CD4-positive, alpha-beta memory T cell (primary cell): ENCODE data around the gene GALNTL6. TPM values are rescaled to one million over a fixed set of nuclear protein-coding genes. Genes with fewer than 3 reads are reported as not detected.

Experiments used
- CTCF ChIA-PET: fragments of 350-600 bp; sonication (Branson Sonifier 250); formaldehyde crosslinking; loops from one replicate; lab custom pipeline; 2021; ENCODE audit warnings: inconsistent platforms; ENCODE audit not compliant: partially characterized antibody; lab: Charles Lee
- POLR2A ChIA-PET: fragments of 350-600 bp; sonication (Branson Sonifier 250); formaldehyde crosslinking; loops from one replicate; lab custom pipeline; 2021; ENCODE audit not compliant: partially characterized antibody; lab: Charles Lee
- DNase-seq, 5 donors: peaks; one replicate each; pipeline versions ENCODE4 v3.0.0 to v3.0.0-alpha.2; 2020 to 2022; ENCODE audit warnings: mixed read lengths in 1 of 5
- H3K27ac ChIP-seq: one replicate; pipeline ENCODE4 v1.7.0; 2013; ENCODE audit warnings: low read depth, low read length
- H3K27me3 ChIP-seq: 2 replicates; pipeline ENCODE4 v1.7.0; 2013; ENCODE audit warnings: mild to moderate bottlenecking, low read length, moderate library complexity; ENCODE audit not compliant: insufficient read depth
- H3K36me3 ChIP-seq: 2 replicates; pipeline ENCODE4 v1.7.0; 2013; ENCODE audit warnings: mild to moderate bottlenecking, low read length, moderate library complexity; ENCODE audit not compliant: insufficient read depth
- H3K4me1 ChIP-seq: 2 replicates; pipeline ENCODE4 v1.7.0; 2013; ENCODE audit warnings: mild to moderate bottlenecking, low read length, moderate library complexity; ENCODE audit not compliant: insufficient read depth
- H3K4me3 ChIP-seq, 2 donors: one replicate each; pipeline ENCODE4 v1.7.0; 2013; ENCODE audit warnings: low read length in 2 of 2, mild to moderate bottlenecking in 1 of 2
- H3K9me3 ChIP-seq, 2 donors: one replicate each; pipeline ENCODE4 v1.7.0; 2013; ENCODE audit warnings: low read length in 2 of 2, control low read depth in 1 of 2; ENCODE audit not compliant: control insufficient read depth in 1 of 2
- H3K27ac Mint-ChIP-seq, 7 donors: one replicate each; pipeline ENCODE4 v1.8.0; 2020 to 2021; ENCODE audit warnings: mixed read lengths in 7 of 7, mild to moderate bottlenecking in 6 of 7, inconsistent platforms in 3 of 7, moderate library complexity in 3 of 7
- H3K27me3 Mint-ChIP-seq, 2 donors: one replicate each; pipeline ENCODE4 v1.8.0; 2020 to 2021; ENCODE audit warnings: mixed read lengths in 2 of 2
- H3K36me3 Mint-ChIP-seq, 2 donors: one replicate each; pipeline ENCODE4 v1.8.0; 2020 to 2021; ENCODE audit warnings: mixed read lengths in 2 of 2, inconsistent platforms in 1 of 2, mild to moderate bottlenecking in 1 of 2
- H3K4me1 Mint-ChIP-seq, 4 donors: one replicate each; pipeline ENCODE4 v1.8.0; 2020 to 2021; ENCODE audit warnings: mixed read lengths in 4 of 4, mild to moderate bottlenecking in 1 of 4
- H3K4me3 Mint-ChIP-seq, 8 donors: one replicate each; pipeline ENCODE4 v1.8.0; 2020 to 2021; ENCODE audit warnings: mixed read lengths in 8 of 8, mild to moderate bottlenecking in 7 of 8, moderate library complexity in 6 of 8, inconsistent platforms in 3 of 8
- H3K9me3 Mint-ChIP-seq, 8 donors: one replicate each; pipeline ENCODE4 v1.8.0; 2020 to 2021; ENCODE audit warnings: mixed read lengths in 8 of 8, mild to moderate bottlenecking in 5 of 8, inconsistent platforms in 3 of 8, moderate library complexity in 1 of 8
- intact Hi-C: fragments of 100-400 bp; cut with micrococcal nuclease; formaldehyde crosslinking; loops from one replicate; pipeline ENCODE4 v1.15.1; 2023
- polyA plus RNA-seq, 2 donors: library from polyadenylated mRNA; unstranded; fragments of 300-500 nt; fragmentation: Illumina TruSeq; gene quantifications; one replicate each; pipeline ENCODE4 v1.2.3, GENCODE V29; 2021
- total RNA-seq, 2 experiments: library from RNA; stranded (reverse); gene quantifications; one replicate each; pipeline ENCODE4 v1.2.3, GENCODE V29; 2021

The GALNTL6 gene
- total and polyA plus RNA-seq, 4 experiments from 2014 or later: not detected

GRCh38 chr4:172998527-172999469 is 1185.6 kb downstream of the GALNTL6 start:
- no peaks in the 10 kb centered on the region for H3K9me3 ChIP-seq
- POLR2A ChIA-PET: interaction anchor here (0.6 kb wide), 1 partner anchor 42 kb away, joined by 3 read pairs; no protein-coding TSS in a partner anchor
- H3K4me1 Mint-ChIP-seq: no peaks in the 10 kb centered on the region
- H3K9me3 Mint-ChIP-seq: no peaks in the 10 kb centered on the region
- H3K36me3 Mint-ChIP-seq: no peaks in the 10 kb centered on the region
- H3K36me3 ChIP-seq: no peaks in the 10 kb centered on the region
- H3K4me3 ChIP-seq: no peak overlapping the region
- DNase-seq: no peak
- no peaks in the 10 kb centered on the region for H3K4me1 ChIP-seq
- intact Hi-C loops: no loop called here
- no peak overlapping the region for H3K27ac ChIP-seq
- peaks cover 12 to 13% of the 10 kb centered on the region in 2 donors for H3K27me3 Mint-ChIP-seq
- no peak overlapping the region for H3K27ac Mint-ChIP-seq
- CTCF ChIA-PET: no interaction called here
- no peak overlapping the region for H3K4me3 Mint-ChIP-seq
- no peaks in the 10 kb centered on the region for H3K27me3 ChIP-seq

GRCh38 chr4:173001571-173001970 is 1188.4 kb downstream of the GALNTL6 start:
- Mint-ChIP-seq H3K9me3 (no peaks in the 10 kb centered on the region), H3K4me1 (no peaks in the 10 kb centered on the region), H3K4me3 (no peak overlapping the region), H3K36me3 (no peaks in the 10 kb centered on the region), H3K27me3 (peaks cover 10 to 12% of the 10 kb centered on the region in 2 donors), H3K27ac (no peak overlapping the region)
- ChIA-PET CTCF (interaction anchor here (1.6 kb wide), 1 partner anchor 12 kb away, joined by 7 read pairs; no protein-coding TSS in a partner anchor), POLR2A (no interaction called here)
- Histone ChIP-seq H3K27me3 (no peaks in the 10 kb centered on the region), H3K4me1 (no peaks in the 10 kb centered on the region), H3K36me3 (no peaks in the 10 kb centered on the region), H3K4me3 (no peak overlapping the region), H3K27ac (no peak overlapping the region), H3K9me3 (no peaks in the 10 kb centered on the region)
- no peak for DNase-seq
- intact Hi-C loops: no loop called here

- ChIA-PET POLR2A (interaction anchor here (0.7 kb wide), 1 partner anchor 30 kb away, joined by 6 read pairs; no protein-coding TSS in a partner anchor), CTCF (interaction anchor here (2.8 kb wide), 1 partner anchor 10 kb away, joined by 15 read pairs; no protein-coding TSS in a partner anchor)
- Histone ChIP-seq H3K4me1 (no peaks in the 10 kb centered on the region), H3K4me3 (no peak overlapping the region), H3K36me3 (no peaks in the 10 kb centered on the region), H3K27me3 (no peaks in the 10 kb centered on the region), H3K9me3 (no peaks in the 10 kb centered on the region), H3K27ac (no peak overlapping the region)
- Mint-ChIP-seq H3K36me3 (no peaks in the 10 kb centered on the region), H3K4me1 (no peaks in the 10 kb centered on the region), H3K27ac (no peak overlapping the region), H3K4me3 (no peak overlapping the region), H3K27me3 (peaks cover 8 to 12% of the 10 kb centered on the region in 2 donors), H3K9me3 (no peaks in the 10 kb centered on the region)
- DNase-seq: no peak
- intact Hi-C loops: no loop called here
Measured at GRCh38 chr4:173002830-173003561, 1189.8 kb downstream of the GALNTL6 start.

GRCh38 chr4:173005912-173006633 is 1192.9 kb downstream of the GALNTL6 start:
- no peaks in the 10 kb centered on the region for H3K9me3 Mint-ChIP-seq
- Histone ChIP-seq H3K27ac (no peak overlapping the region), H3K4me3 (no peak overlapping the region), H3K4me1 (no peaks in the 10 kb centered on the region), H3K27me3 (no peaks in the 10 kb centered on the region), H3K36me3 (no peaks in the 10 kb centered on the region), H3K9me3 (no peaks in the 10 kb centered on the region)
- H3K4me3 Mint-ChIP-seq: no peak overlapping the region
- no peaks in the 10 kb centered on the region for H3K4me1 Mint-ChIP-seq
- ChIA-PET CTCF (interaction anchor here (1.3 to 1.7 kb wide), 4 partner anchors 18 to 295 kb away, joined by 3 to 9 read pairs (median 4); no protein-coding TSS in a partner anchor), POLR2A (no interaction called here)
- H3K27ac Mint-ChIP-seq: no peak overlapping the region
- no peak for DNase-seq
- peaks cover 2 to 3% of the 10 kb centered on the region in 2 donors for H3K27me3 Mint-ChIP-seq
- H3K36me3 Mint-ChIP-seq: no peaks in the 10 kb centered on the region
- intact Hi-C loops: no loop called here

- H3K4me3 Mint-ChIP-seq: no peak overlapping the region
- Histone ChIP-seq H3K4me3 (no peak overlapping the region), H3K9me3 (no peaks in the 10 kb centered on the region), H3K27ac (no peak overlapping the region), H3K36me3 (no peaks in the 10 kb centered on the region), H3K27me3 (no peaks in the 10 kb centered on the region), H3K4me1 (no peaks in the 10 kb centered on the region)
- intact Hi-C loops: no loop called here
- no peak for DNase-seq
- H3K9me3 Mint-ChIP-seq: no peaks in the 10 kb centered on the region
- peaks cover 0 to under 1% (median 0%) of the 10 kb centered on the region in 4 donors for H3K4me1 Mint-ChIP-seq
- no peak overlapping the region for H3K27ac Mint-ChIP-seq
- CTCF ChIA-PET: interaction anchor here (1.2 kb wide), 1 partner anchor 249 kb away, joined by 4 read pairs; no protein-coding TSS in a partner anchor
- no peaks in the 10 kb centered on the region for H3K36me3 Mint-ChIP-seq
- H3K27me3 Mint-ChIP-seq: peaks cover 2 to 3% of the 10 kb centered on the region in 2 donors
- POLR2A ChIA-PET: no interaction called here
Measured at GRCh38 chr4:173008436-173008835, 1195.2 kb downstream of the GALNTL6 start.

GRCh38 chr4:173009129-173009823 is 1196.1 kb downstream of the GALNTL6 start:
- H3K4me3 Mint-ChIP-seq: no peak overlapping the region
- Histone ChIP-seq H3K36me3 (no peaks in the 10 kb centered on the region), H3K27me3 (no peaks in the 10 kb centered on the region), H3K4me3 (no peak overlapping the region), H3K4me1 (no peaks in the 10 kb centered on the region), H3K27ac (no peak overlapping the region), H3K9me3 (no peaks in the 10 kb centered on the region)
- H3K27me3 Mint-ChIP-seq: peaks cover 2 to 3% of the 10 kb centered on the region in 2 donors
- H3K4me1 Mint-ChIP-seq: peaks cover 0 to 2% (median 0%) of the 10 kb centered on the region in 4 donors
- no peak for DNase-seq
- ChIA-PET CTCF (interaction anchor here (1.2 kb wide), 1 partner anchor 248 kb away, joined by 4 read pairs; no protein-coding TSS in a partner anchor), POLR2A (no interaction called here)
- no peaks in the 10 kb centered on the region for H3K9me3 Mint-ChIP-seq
- no peak overlapping the region for H3K27ac Mint-ChIP-seq
- intact Hi-C loops: no loop called here
- no peaks in the 10 kb centered on the region for H3K36me3 Mint-ChIP-seq
